Astrocyte of the cerebellum (primary cell): ENCODE results near the gene MAML3.

Source experiments
- DNase-seq: peaks from one replicate; pipeline ENCODE4 v3.0.0-alpha.2; 2011; ENCODE audit warnings: low read depth
- H3K4me3 ChIP-seq: 2 replicates; pipeline ENCODE4 v1.5.1; 2011; ENCODE audit warnings: mild to moderate bottlenecking, low read depth, low read length, moderate library complexity
- in situ Hi-C: cut with HindIII; loops from 2 replicates; pipeline ENCODE4 v1.10.0; 2017; ENCODE audit warnings: low sequenced_read_pairs
- TF ChIP-seq, protein P1 (sequence below): IDR thresholded peaks from 2 replicates; pipeline ENCODE4 v1.5.1; 2012; ENCODE audit warnings: low read length, low read depth, moderate library complexity, mild to moderate bottlenecking; ENCODE audit errors: missing control alignments

Gene MAML3

GRCh38 chr4:139825523-139826014, 328.4 kb downstream of the MAML3 start:
- DNase-seq: no peak
- TF ChIP-seq, protein P1, sequence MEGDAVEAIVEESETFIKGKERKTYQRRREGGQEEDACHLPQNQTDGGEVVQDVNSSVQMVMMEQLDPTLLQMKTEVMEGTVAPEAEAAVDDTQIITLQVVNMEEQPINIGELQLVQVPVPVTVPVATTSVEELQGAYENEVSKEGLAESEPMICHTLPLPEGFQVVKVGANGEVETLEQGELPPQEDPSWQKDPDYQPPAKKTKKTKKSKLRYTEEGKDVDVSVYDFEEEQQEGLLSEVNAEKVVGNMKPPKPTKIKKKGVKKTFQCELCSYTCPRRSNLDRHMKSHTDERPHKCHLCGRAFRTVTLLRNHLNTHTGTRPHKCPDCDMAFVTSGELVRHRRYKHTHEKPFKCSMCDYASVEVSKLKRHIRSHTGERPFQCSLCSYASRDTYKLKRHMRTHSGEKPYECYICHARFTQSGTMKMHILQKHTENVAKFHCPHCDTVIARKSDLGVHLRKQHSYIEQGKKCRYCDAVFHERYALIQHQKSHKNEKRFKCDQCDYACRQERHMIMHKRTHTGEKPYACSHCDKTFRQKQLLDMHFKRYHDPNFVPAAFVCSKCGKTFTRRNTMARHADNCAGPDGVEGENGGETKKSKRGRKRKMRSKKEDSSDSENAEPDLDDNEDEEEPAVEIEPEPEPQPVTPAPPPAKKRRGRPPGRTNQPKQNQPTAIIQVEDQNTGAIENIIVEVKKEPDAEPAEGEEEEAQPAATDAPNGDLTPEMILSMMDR: no peak
- no peak overlapping the region for H3K4me3 ChIP-seq
- in situ Hi-C loops: no loop called here

DNA sequence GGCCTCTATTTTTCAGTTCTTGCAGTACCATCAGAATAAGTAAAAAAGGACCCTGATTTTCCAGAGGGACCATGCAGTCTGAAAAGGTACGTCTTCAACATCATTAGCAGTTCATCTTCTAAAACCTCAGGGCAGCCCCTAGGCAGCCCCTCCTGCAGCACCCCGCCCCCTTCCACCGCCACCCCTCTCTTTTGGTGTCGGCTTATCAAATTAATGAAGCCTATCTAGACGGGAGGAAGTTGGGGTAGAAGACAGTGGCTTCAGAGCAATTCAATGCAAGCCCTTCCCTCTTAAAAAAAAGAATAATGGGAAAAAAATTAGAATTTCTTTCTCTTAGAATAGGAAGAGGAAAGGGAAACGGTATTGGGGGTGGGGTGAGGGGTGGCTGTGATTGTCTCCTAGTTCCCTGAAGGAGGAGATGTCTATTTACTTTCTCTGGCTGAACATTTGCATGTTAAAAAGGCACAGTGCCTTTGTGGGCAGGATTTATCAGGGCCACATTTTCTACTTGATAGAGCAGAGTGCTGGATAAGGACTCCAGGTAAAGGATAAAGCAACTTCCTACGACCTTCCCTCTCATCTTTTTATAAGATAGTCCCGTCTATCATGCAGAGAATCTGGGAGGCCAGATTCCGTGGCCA, 329.0 kb downstream of the MAML3 start:
- no peak overlapping the region for H3K4me3 ChIP-seq
- DNase-seq: no peak
- in situ Hi-C loops: no loop called here
- TF ChIP-seq, protein P1: no peak

DNA sequence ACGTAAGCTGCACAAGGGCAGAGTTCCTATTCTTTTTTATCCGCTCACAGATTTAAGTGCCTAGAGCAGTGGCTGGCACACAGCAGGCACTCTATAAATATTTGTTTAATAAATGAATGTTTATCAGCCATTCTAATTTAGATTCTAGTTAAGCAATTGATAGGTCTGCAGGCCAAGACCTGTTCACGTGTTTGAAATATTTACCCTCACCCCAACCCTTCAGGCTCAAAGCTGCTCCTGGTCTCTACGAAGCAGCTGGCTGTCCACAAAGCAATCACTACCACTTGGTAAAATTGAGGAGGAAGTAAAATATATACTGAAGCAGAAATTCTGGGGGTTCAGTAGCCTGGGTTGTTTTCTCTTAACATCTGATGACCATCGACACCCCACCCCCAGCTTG, 330.2 kb downstream of the MAML3 start:
- H3K4me3 ChIP-seq: no peak overlapping the region
- in situ Hi-C loops: no loop called here
- DNase-seq: no peak
- TF ChIP-seq, protein P1: no peak

- TF ChIP-seq, protein P1: no peak
- in situ Hi-C loops: no loop called here
- no peak for DNase-seq
- no peak overlapping the region for H3K4me3 ChIP-seq
These were observed 330.6 kb downstream of the MAML3 start for GRCh38 chr4:139823345-139823744.

GRCh38 chr4:139822391-139822790, 331.6 kb downstream of the MAML3 start:
- DNase-seq: no peak
- no peak overlapping the region for H3K4me3 ChIP-seq
- in situ Hi-C loops: no loop called here
- TF ChIP-seq, protein P1: no peak

DNA sequence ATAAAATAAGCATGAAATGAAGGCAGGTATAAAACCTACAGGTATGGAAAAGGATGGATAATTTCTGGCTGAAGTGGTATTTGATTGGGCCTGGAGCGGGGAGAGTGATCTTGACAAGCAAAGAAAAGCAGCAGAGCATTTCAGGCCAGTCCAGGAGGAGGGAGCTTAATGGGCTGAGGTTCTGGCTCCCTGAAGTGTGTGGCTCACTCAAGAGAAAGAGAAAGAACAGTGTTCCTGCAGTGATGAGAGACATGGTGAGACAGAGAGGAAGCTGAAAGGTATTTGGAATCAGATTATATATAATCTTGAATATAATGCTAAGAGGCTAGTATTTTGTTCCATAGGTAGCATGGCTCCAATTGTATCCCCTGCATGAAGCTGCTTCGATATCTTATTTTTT, 334.9 kb downstream of the MAML3 start:
- no peak for DNase-seq
- in situ Hi-C loops: no loop called here
- H3K4me3 ChIP-seq: no peak overlapping the region
- TF ChIP-seq, protein P1: no peak
